ENCODE measurements around the gene ERG28.

ERG28 gene

GRCh38 chr14:75660630-75661498 is at the start of gene ERG28, which contains the start of gene TTLL5 (continued):
- no peak for TF ChIP-seq ZNF518A (tag by site-specific recombination; conservative IDR thresholded peaks at IDR 0.05; ENCODE audit: low read depth)
- peak; percentile 74 for TF ChIP-seq ZNF335 (tag by site-specific recombination; conservative IDR thresholded peaks at IDR 0.05)
- TF ChIP-seq ZBTB7A (tag by site-specific recombination; IDR thresholded peaks at IDR 0.05; ENCODE audit: low read depth): no peak
- TF ChIP-seq GLIS2 (tag by site-specific recombination; IDR thresholded peaks at IDR 0.05): peak; percentile 61
- no peak for TF ChIP-seq ZNF791 (tag by site-specific recombination; IDR thresholded peaks at IDR 0.05)
- TF ChIP-seq ZNF571 (tag by site-specific recombination; IDR thresholded peaks at IDR 0.05): no peak
- no peak for TF ChIP-seq ZNF16 (tag by site-specific recombination; IDR thresholded peaks at IDR 0.05; ENCODE audit: low read depth)
- no peak for TF ChIP-seq TSHZ1 (tag by site-specific recombination; IDR thresholded peaks at IDR 0.05; ENCODE audit: borderline replicate concordance)
- no peak for TF ChIP-seq GLI2 (tag by site-specific recombination; IDR thresholded peaks at IDR 0.05; ENCODE audit: borderline replicate concordance, low read depth)
- TF ChIP-seq ZFP41 (tag by site-specific recombination; IDR thresholded peaks at IDR 0.05; ENCODE audit: borderline replicate concordance): no peak
- TF ChIP-seq GLI4 (tag by site-specific recombination; IDR thresholded peaks at IDR 0.05): no peak
- peak; percentile 61 for TF ChIP-seq ZBTB8A (tag by site-specific recombination; IDR thresholded peaks at IDR 0.05)
- TF ChIP-seq BCL11A (tag by site-specific recombination; IDR thresholded peaks at IDR 0.05; ENCODE audit: low read depth): no peak
- peak; percentile 25; the same call in 1 of the 2 replicates for TF ChIP-seq ZNF391 (tag by site-specific recombination; IDR thresholded peaks at IDR 0.05; ENCODE audit: borderline replicate concordance, low read depth)
- TF ChIP-seq HIC1 (tag by site-specific recombination; IDR thresholded peaks at IDR 0.05): no peak
- 0 out of 2 replicates have a peak, but pooled peaks have one; percentile 19 for TF ChIP-seq KLF8 (tag by site-specific recombination; IDR thresholded peaks at IDR 0.05)
- peak; percentile 56; the same call in 1 of the 2 replicates for TF ChIP-seq ZBTB21 (tag by site-specific recombination; IDR thresholded peaks at IDR 0.05)
- TF ChIP-seq ZNF747 (tag by site-specific recombination; IDR thresholded peaks at IDR 0.05): no peak
- TF ChIP-seq SP2 (tag by site-specific recombination; IDR thresholded peaks at IDR 0.05): peak; percentile 96
- no peak for TF ChIP-seq ZNF23 (tag by site-specific recombination; IDR thresholded peaks at IDR 0.05; ENCODE audit: borderline replicate concordance)
- no peak for TF ChIP-seq MYNN (tag by site-specific recombination; IDR thresholded peaks at IDR 0.05; ENCODE audit: borderline replicate concordance)
- no peak for TF ChIP-seq ZNF501 (tag by site-specific recombination; IDR thresholded peaks at IDR 0.05)
- 0 out of 2 replicates have a peak, but pooled peaks have one; percentile 20 for TF ChIP-seq ZNF692 (tag by site-specific recombination; IDR thresholded peaks at IDR 0.05)
- TF ChIP-seq ZNF596 (tag by site-specific recombination; IDR thresholded peaks at IDR 0.05): no peak
- no peak for TF ChIP-seq ZNF292 (tag by site-specific recombination; IDR thresholded peaks at IDR 0.05; ENCODE audit: borderline replicate concordance, low read depth)
- no peak for TF ChIP-seq ZNF211 (tag by site-specific recombination; IDR thresholded peaks at IDR 0.05; ENCODE audit: low read depth)
- TF ChIP-seq REPIN1 (tag by site-specific recombination; IDR thresholded peaks at IDR 0.05; ENCODE audit: low read depth): no peak

All from HEK293 (cell line).